IPS-NIHi11 (cell line): ENCODE results near the gene GBX1.

Experiments used
- DNase-seq: peaks from one replicate; pipeline ENCODE4 v3.0.0; 2012; ENCODE audit warnings: mixed read lengths, low spot score

GBX1 gene

GRCh38 chr7:151193203-151193978 lies 25.9 kb upstream of the GBX1 start:
- DNase-seq: no peak

DNA sequence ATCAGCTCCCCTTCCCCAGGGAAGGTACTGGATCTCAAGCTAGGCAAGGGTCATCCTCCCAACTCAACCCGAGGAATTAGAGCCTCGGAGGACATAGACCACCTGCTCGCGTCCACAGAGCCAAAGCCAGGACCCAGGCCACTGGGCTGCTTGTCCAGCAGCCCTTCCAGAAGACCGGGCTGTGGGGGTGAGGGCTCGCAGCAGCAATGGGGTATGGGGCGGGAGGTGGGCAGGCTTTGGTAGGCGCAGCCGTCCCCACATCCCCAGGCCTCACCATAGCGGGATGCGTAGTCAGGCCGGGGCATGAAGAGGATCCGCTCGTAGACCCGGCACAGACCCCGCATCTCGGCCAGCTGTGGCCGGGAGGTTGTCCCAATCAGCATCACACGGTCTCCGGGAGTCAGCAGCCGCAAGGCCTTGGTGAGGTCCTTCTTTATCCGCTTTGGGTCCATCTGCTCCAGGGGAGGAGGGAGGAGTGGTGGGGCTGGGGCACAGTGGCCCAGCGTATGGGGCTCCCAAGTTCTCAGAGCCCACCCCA lies 24.6 kb upstream of the GBX1 start:
- no peak for DNase-seq

- no peak for DNase-seq
These were observed 24.1 kb upstream of the GBX1 start for GRCh38 chr7:151191544-151191943.

DNA sequence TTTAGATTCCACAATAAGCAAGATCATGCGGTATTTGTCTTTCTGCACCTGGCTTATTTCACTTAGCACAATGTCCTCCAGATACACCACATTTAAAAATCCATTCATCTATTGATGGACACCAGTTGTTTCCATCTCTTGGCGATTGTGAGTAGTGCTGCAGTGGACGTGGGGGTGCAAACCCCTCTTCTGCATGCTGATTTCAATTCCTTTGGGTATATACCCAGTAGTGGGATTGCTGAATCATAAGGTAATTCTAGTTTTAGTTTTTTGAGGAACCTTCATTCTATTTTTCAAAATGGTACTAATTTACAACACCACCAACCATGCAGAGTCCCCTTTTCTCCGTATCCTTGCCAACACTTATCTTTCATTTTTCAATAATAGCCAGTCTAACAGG lies 21.5 kb upstream of the GBX1 start:
- no peak for DNase-seq

- no peak for DNase-seq
These were observed 20.7 kb upstream of the GBX1 start for GRCh38 chr7:151188252-151188542.

DNA sequence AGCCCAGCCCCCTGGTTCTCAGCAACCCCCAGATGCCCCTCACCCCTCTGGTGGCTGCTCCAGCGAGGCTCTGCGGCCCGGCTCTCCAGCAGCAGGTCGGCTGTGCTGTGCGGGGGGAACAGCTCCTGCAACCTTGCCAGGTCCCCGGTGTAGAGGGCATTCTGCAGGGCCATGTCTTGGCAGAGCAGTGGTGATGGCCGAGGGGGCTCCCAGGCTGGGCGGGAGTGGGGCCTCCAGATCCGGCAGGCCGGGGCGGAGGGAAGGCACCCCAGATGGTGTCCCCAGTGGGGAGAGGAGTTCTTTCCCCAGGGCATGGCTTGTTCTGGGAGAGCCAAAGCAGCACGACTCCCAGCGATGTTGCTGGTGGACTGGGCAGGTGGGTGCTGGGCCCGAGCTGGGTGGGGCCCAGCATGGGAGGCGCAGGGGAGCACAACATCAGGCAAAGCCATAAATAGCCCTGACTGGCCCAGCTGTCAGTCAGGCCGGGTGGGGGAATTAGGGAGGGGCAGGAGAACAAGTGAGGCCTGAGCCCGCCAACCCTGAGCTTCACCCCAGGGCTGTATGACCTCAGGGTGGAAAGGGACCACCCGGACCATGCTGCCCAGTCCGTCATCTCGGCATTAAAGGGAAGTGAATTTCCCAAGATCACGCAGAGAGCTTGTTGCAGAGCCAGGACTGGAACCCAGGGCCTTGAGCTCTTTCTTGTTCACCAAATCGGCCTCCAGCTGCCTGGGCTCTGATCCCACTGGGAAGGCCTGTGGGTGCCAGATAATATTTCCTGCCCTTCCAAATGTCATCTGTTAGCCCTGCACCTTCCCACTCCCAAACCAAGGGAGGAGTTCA lies 20.1 kb upstream of the GBX1 start:
- no peak for DNase-seq

- DNase-seq: no peak
These were observed 19.3 kb upstream of the GBX1 start, which contains the start of gene ASB10 for GRCh38 chr7:151186640-151187408. Gene ASB10, minus strand, starts transcription at chr7:151187250. Its CDS starts 120 bp downstream, at chr7:151187130.

GRCh38 chr7:151185762-151186639 lies 18.5 kb upstream of the GBX1 start:
- no peak for DNase-seq

DNA sequence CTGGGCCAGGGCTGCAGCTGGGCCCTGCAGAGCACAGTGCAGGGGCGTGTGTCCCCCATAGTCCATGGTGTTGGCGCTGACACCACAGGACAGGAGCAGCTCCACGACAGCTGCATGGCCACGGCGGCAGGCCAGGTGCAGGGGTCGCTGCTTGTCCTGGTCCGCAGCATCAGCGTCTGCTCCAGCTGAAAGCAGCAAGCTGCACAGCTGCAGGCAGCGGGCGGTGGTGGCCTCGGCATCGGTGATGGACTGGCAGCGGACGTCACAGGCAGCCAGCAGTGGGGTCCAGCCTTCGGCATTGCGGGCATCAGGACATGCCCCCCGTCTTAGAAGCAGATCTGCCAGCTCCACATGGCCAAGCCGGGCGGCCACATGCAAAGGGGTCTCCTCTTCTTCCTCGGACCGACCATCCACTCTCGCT lies 13.5 kb upstream of the GBX1 start:
- peak; percentile 9 for DNase-seq

DNA sequence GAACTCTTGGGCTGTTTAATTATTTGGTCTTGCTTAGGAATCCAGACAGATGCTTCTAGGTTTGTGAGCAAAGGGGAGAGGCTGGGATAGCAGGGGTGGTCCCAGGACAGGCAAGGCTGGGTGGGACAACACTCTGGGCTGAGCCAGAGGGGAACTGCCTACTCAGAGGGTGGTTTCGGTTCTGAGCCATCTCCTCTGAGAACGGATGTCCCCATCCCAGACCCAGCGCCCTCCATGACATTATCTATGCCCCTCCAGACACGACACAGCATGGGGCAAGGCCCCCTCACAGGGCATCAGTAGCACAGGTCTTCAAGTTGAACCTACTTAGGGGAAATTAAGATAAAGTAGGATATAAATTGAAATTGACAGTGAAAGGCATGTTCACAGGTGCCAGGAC lies 12.5 kb upstream of the GBX1 start:
- DNase-seq: no peak

DNA sequence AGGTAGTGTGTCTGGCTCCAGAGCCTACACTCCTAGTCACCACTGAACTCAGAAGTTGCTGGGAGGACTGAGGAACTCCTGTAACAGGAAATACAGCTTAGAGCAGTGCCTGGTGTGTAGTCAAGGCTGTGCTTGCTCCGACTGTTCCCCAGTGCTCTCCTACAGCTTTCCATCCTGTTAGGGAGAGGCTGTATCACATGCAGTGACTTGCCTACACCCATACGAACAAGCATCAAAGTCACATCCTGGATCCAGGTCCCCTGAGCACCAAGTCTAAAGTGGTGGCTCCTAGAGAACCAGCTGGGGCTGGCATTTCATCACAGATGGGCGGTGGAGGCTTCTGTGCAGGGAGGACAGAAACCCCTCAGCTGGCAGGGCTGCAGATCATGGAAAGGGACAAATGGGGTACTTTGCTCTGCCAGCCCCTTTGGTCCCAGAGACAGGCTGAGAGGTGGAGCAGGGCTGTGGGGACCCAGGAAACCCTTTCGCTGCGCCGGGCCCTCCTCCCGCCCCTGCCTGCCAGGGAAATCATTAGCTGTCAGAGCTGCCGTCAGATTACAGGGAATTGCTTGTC lies 11.9 kb upstream of the GBX1 start:
- DNase-seq: peak; percentile 3

- DNase-seq: no peak
These were observed 11.3 kb upstream of the GBX1 start for GRCh38 chr7:151178831-151179230.

- DNase-seq: no peak
These were observed 10.7 kb upstream of the GBX1 start for GRCh38 chr7:151178236-151178635.

GRCh38 chr7:151177310-151177709 lies 9.8 kb upstream of the GBX1 start:
- no peak for DNase-seq

DNA sequence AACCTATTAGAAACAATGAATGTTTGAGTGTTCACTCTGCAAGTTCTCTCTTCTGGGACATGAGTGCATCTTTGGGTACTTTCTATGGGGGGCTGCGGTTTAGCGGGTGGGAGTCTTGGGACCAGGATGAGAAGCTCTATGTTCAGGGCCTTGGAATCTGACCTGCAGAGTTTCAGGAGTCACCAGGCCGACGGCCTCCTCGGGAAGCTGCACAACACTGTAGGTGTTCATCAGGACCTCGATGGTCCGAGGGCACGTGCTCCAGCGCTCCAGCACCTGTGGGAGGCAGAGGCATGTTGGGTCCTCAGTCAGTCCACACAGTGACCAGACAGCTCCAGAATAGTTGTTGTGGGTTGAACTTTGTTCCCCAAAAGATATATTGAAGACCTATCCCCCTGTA lies 8.9 kb upstream of the GBX1 start:
- DNase-seq: no peak

- DNase-seq: peak; percentile 63
These were observed 8.4 kb upstream of the GBX1 start for GRCh38 chr7:151175793-151176311.

- DNase-seq: no peak
These were observed 7.7 kb upstream of the GBX1 start for GRCh38 chr7:151175047-151175792.

DNA sequence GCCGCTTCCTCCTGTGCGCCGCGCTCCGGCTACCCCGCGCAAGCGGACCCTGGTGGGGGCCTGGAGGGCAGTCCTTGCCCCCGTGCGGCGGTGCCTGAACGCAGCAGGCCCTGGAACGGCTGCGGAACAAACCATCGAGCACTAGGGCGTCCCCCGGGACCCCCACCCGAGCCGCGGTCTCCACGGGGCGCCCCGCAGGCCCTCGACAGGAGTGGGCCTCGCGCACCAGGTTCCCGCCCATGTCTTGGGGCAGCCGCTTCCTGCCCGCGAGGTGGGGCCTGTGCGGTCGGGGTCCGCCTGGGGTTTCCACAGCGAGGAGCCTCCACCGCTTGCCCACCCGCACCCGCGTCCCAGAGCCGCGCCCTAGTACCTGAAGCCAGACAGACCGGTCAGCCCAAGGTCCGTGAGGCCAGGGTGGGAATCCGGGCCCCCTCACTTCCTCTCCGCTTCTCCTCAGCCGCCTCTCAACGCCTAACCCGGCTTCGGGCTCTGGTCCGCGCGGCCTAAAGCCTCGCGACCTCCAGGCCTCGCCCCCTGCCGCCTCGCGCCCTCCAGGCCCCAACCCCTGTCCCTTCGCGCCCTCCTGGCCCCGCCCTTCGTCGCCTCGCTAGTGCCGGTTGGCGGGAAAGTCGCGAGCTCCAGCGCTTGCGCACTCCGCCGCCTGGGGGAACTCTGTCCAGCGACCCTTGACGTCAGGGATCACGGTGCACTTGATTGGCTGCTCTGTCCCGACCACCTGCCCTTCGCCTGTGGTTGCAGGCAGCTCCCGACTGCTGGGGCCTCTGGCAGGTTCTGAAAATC lies 7.0 kb upstream of the GBX1 start:
- DNase-seq: no peak
